HepG2 (cell line): ENCODE results near the gene LTBR. TPM values are rescaled to one million over a fixed set of nuclear protein-coding genes. Genes with fewer than 3 reads are reported as not detected.

Source experiments
- BORCS8-MEF2B ChIP-seq: sonication (generic); formaldehyde crosslinking; IDR thresholded peaks from 2 replicates; pipeline ENCODE4 v1.8.0; 2022; ENCODE audit warnings: mild to moderate bottlenecking, missing genetic modification reagents
- DMAP1 ChIP-seq: IDR thresholded peaks from 2 replicates; pipeline ENCODE4 v1.6.1; 2016
- GABPB1 ChIP-seq: IDR thresholded peaks from 2 replicates; pipeline ENCODE4 v1.6.1; 2016; ENCODE audit warnings: mild to moderate bottlenecking, missing genetic modification reagents, moderate library complexity, missing compliant biosample characterization
- KMT2A ChIP-seq: sonication (generic); formaldehyde crosslinking; IDR thresholded peaks from 2 replicates; pipeline ENCODE4 v1.4.0; 2020; ENCODE audit warnings: missing genetic modification reagents
- MYC ChIP-seq: sonication (generic); formaldehyde crosslinking; IDR thresholded peaks from 2 replicates; pipeline ENCODE4 v1.9.0; 2021; ENCODE audit warnings: missing genetic modification reagents, borderline replicate concordance
- MZF1 ChIP-seq: sonication (generic); formaldehyde crosslinking; IDR thresholded peaks from 2 replicates; pipeline ENCODE4 v1.8.1; 2023; ENCODE audit warnings: mild to moderate bottlenecking, missing genetic modification reagents, borderline replicate concordance
- RFX1 ChIP-seq: fragments of 450-650 bp; IDR thresholded peaks from 2 replicates; pipeline ENCODE4 v1.6.1; 2017
- RFX5 ChIP-seq: IDR thresholded peaks from 2 replicates; pipeline ENCODE4 v1.6.1; 2011; ENCODE audit warnings: low read depth, low read length, improper control_type of control experiment
- ZFX ChIP-seq: sonication (generic); formaldehyde crosslinking; IDR thresholded peaks from 2 replicates; pipeline ENCODE4 v1.4.0; 2020; ENCODE audit warnings: mild to moderate bottlenecking, low read depth, missing genetic modification reagents, moderate library complexity
- ZNF263 ChIP-seq: sonication (generic); formaldehyde crosslinking; IDR thresholded peaks from 2 replicates; pipeline ENCODE4 v1.4.0; 2020; ENCODE audit warnings: missing genetic modification reagents
- ZNF558 ChIP-seq: sonication (generic); formaldehyde crosslinking; IDR thresholded peaks from 2 replicates; pipeline ENCODE4 v1.9.0; 2022; ENCODE audit warnings: mild to moderate bottlenecking, missing genetic modification reagents, borderline replicate concordance
- polyA plus RNA-seq, 8 experiments: library from polyadenylated mRNA; depleted of rRNA in 3 of 8; stranded (reverse) in 7 of 8; unstranded in 1 of 8; fragments of >200 nt; fragmentation: Illumina TruSeq in 4 of 8; extraction: Trizol in 4 of 8; gene quantifications; 2 replicates each; pipeline versions ENCODE4 v1.2.1 to v1.2.3, GENCODE V29; 2011 to 2016; ENCODE audit warnings: low read depth in 4 of 8, missing spikeins in 1 of 8, mixed read lengths in 1 of 8; ENCODE audit not compliant: insufficient read depth in 1 of 8
- total RNA-seq, 5 experiments: library from RNA; depleted of rRNA; stranded (reverse); fragments of >200 nt; fragmentation: Illumina TruSeq; extraction: Trizol; gene quantifications; 2 replicates each; pipeline ENCODE4 v1.2.3, GENCODE V29; 2016; ENCODE audit warnings: low read depth in 1 of 5
- TF ChIP-seq, protein P1 (sequence below): sonication (generic); formaldehyde crosslinking; IDR thresholded peaks from 2 replicates; pipeline ENCODE4 v1.5.1; 2020; ENCODE audit warnings: mild to moderate bottlenecking, missing genetic modification reagents, moderate library complexity
- TF ChIP-seq, protein P2 (sequence below): sonication (generic); formaldehyde crosslinking; IDR thresholded peaks from 2 replicates; pipeline ENCODE4 v1.4.0; 2020; ENCODE audit warnings: missing genetic modification reagents
- TF ChIP-seq, protein P3 (sequence below): sonication (generic); formaldehyde crosslinking; IDR thresholded peaks from 2 replicates; pipeline ENCODE4 v1.4.0; 2020; ENCODE audit warnings: missing genetic modification reagents
- TF ChIP-seq, protein P4 (sequence below): sonication (generic); formaldehyde crosslinking; IDR thresholded peaks from 2 replicates; pipeline ENCODE4 v1.5.0; 2020; ENCODE audit warnings: mild to moderate bottlenecking, missing genetic modification reagents, moderate library complexity
- TF ChIP-seq, protein P5 (sequence below): sonication (generic); formaldehyde crosslinking; IDR thresholded peaks from 2 replicates; pipeline ENCODE4 v1.4.0; 2020; ENCODE audit warnings: missing genetic modification reagents
- TF ChIP-seq, protein P6 (sequence below): sonication (generic); formaldehyde crosslinking; IDR thresholded peaks from 2 replicates; pipeline ENCODE4 v1.4.0; 2020; ENCODE audit warnings: low read depth, mild to moderate bottlenecking, missing genetic modification reagents

The LTBR gene
- total and polyA plus RNA-seq, 2 of the 13 experiments (the other 11 are each of a cell fraction or from before 2014, with no cell fraction given): 31.4 to 34.8 TPM

DNA sequence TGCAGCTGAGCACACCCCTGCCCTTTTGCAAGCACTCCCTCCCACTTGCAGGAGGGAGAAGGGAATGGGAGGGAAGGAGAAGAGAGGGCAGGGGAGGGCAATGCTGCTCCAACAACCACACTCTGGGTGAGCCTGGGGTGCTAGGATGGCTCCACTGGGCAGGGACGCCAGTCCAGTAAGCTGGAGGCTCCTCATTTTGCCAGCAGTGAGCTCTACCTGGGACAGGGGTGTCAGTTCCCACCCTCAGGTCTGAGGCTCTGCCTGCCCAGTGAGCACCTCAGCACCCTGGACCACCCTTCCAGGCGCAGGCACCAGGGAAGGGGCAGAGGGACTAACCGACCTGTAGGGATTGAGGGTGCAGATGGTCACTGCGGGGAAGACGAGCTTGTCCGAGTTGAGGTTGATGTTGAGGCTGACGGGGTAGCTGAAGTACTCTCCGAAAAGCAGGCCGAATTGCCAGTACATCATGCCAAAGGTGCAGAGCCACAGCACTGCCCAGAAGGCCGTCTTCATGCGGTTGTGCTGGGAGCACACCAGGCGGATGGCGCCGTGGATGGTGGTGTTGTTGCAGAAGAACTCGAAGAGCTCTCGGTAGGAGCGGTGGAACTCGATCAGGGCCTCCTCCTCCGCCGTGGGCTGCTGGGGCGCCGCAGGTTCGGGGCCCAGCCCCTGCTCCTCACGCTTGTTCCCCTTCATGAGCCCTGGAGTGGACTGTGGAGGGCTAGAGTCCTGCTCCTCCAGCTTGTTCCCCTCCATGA lies 9.8 kb upstream of the LTBR start (continued):
- TF ChIP-seq ZFX (CRISPR knock-in tag) (peak; percentile 8; the same call in 1 of the 2 replicates), RFX5 (no peak), GABPB1 (CRISPR knock-in tag) (peak; percentile 25; the same call in 1 of the 2 replicates), MYC (CRISPR knock-in tag) (no peak; the same call in 1 of the 2 replicates), DMAP1 (no peak), MZF1 (CRISPR knock-in tag) (0 out of 2 replicates have a peak, but pooled peaks have one; percentile 22), ZNF558 (CRISPR knock-in tag) (no peak), BORCS8-MEF2B (0 out of 2 replicates have a peak, but pooled peaks have one; percentile 21), ZNF263 (CRISPR knock-in tag) (0 out of 2 replicates have a peak, but pooled peaks have one; percentile 4), RFX1 (no peak), KMT2A (CRISPR knock-in tag) (no peak)
- TF ChIP-seq, protein P1, sequence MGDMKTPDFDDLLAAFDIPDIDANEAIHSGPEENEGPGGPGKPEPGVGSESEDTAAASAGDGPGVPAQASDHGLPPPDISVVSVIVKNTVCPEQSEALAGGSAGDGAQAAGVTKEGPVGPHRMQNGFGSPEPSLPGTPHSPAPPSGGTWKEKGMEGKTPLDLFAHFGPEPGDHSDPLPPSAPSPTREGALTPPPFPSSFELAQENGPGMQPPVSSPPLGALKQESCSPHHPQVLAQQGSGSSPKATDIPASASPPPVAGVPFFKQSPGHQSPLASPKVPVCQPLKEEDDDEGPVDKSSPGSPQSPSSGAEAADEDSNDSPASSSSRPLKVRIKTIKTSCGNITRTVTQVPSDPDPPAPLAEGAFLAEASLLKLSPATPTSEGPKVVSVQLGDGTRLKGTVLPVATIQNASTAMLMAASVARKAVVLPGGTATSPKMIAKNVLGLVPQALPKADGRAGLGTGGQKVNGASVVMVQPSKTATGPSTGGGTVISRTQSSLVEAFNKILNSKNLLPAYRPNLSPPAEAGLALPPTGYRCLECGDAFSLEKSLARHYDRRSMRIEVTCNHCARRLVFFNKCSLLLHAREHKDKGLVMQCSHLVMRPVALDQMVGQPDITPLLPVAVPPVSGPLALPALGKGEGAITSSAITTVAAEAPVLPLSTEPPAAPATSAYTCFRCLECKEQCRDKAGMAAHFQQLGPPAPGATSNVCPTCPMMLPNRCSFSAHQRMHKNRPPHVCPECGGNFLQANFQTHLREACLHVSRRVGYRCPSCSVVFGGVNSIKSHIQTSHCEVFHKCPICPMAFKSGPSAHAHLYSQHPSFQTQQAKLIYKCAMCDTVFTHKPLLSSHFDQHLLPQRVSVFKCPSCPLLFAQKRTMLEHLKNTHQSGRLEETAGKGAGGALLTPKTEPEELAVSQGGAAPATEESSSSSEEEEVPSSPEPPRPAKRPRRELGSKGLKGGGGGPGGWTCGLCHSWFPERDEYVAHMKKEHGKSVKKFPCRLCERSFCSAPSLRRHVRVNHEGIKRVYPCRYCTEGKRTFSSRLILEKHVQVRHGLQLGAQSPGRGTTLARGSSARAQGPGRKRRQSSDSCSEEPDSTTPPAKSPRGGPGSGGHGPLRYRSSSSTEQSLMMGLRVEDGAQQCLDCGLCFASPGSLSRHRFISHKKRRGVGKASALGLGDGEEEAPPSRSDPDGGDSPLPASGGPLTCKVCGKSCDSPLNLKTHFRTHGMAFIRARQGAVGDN (CRISPR knock-in tag): peak; percentile 62
- TF ChIP-seq, protein P2, sequence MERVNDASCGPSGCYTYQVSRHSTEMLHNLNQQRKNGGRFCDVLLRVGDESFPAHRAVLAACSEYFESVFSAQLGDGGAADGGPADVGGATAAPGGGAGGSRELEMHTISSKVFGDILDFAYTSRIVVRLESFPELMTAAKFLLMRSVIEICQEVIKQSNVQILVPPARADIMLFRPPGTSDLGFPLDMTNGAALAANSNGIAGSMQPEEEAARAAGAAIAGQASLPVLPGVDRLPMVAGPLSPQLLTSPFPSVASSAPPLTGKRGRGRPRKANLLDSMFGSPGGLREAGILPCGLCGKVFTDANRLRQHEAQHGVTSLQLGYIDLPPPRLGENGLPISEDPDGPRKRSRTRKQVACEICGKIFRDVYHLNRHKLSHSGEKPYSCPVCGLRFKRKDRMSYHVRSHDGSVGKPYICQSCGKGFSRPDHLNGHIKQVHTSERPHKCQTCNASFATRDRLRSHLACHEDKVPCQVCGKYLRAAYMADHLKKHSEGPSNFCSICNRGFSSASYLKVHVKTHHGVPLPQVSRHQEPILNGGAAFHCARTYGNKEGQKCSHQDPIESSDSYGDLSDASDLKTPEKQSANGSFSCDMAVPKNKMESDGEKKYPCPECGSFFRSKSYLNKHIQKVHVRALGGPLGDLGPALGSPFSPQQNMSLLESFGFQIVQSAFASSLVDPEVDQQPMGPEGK (CRISPR knock-in tag): peak; percentile 13; the same call in 1 of the 2 replicates
- TF ChIP-seq, protein P3, sequence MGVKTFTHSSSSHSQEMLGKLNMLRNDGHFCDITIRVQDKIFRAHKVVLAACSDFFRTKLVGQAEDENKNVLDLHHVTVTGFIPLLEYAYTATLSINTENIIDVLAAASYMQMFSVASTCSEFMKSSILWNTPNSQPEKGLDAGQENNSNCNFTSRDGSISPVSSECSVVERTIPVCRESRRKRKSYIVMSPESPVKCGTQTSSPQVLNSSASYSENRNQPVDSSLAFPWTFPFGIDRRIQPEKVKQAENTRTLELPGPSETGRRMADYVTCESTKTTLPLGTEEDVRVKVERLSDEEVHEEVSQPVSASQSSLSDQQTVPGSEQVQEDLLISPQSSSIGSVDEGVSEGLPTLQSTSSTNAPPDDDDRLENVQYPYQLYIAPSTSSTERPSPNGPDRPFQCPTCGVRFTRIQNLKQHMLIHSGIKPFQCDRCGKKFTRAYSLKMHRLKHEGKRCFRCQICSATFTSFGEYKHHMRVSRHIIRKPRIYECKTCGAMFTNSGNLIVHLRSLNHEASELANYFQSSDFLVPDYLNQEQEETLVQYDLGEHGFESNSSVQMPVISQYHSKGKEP (CRISPR knock-in tag): no peak
- TF ChIP-seq, protein P4, sequence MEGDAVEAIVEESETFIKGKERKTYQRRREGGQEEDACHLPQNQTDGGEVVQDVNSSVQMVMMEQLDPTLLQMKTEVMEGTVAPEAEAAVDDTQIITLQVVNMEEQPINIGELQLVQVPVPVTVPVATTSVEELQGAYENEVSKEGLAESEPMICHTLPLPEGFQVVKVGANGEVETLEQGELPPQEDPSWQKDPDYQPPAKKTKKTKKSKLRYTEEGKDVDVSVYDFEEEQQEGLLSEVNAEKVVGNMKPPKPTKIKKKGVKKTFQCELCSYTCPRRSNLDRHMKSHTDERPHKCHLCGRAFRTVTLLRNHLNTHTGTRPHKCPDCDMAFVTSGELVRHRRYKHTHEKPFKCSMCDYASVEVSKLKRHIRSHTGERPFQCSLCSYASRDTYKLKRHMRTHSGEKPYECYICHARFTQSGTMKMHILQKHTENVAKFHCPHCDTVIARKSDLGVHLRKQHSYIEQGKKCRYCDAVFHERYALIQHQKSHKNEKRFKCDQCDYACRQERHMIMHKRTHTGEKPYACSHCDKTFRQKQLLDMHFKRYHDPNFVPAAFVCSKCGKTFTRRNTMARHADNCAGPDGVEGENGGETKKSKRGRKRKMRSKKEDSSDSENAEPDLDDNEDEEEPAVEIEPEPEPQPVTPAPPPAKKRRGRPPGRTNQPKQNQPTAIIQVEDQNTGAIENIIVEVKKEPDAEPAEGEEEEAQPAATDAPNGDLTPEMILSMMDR (CRISPR knock-in tag): no peak
- TF ChIP-seq, protein P5, sequence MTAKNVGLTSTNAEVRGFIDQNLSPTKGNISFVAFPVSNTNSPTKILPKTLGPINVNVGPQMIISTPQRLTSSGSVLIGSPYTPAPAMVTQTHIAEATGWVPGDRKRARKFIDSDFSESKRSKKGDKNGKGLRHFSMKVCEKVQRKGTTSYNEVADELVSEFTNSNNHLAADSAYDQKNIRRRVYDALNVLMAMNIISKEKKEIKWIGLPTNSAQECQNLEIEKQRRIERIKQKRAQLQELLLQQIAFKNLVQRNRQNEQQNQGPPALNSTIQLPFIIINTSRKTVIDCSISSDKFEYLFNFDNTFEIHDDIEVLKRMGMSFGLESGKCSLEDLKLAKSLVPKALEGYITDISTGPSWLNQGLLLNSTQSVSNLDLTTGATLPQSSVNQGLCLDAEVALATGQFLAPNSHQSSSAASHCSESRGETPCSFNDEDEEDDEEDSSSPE: no peak
- TF ChIP-seq, protein P6, sequence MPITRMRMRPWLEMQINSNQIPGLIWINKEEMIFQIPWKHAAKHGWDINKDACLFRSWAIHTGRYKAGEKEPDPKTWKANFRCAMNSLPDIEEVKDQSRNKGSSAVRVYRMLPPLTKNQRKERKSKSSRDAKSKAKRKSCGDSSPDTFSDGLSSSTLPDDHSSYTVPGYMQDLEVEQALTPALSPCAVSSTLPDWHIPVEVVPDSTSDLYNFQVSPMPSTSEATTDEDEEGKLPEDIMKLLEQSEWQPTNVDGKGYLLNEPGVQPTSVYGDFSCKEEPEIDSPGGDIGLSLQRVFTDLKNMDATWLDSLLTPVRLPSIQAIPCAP (CRISPR knock-in tag): no peak
